ENCODE results near the gene BANF2. TPM values are rescaled to one million over a fixed set of nuclear protein-coding genes. Genes with fewer than 3 reads are reported as not detected.

The BANF2 gene
- total and polyA plus RNA-seq, 4 donors, result not detected

- no peak overlapping the region for H3K27ac ChIP-seq (ENCODE audit: low read depth in 1 of 2, low read length in 2 of 2)
- no peaks in the 10 kb centered on the region for H3K4me1 ChIP-seq (ENCODE audit: control insufficient read depth in 4 of 4, insufficient read depth in 4 of 4, low read length in 3 of 4)
- 90% methylated on average over 3 of the region's 3 CpGs for WGBS
- H3K4me3 ChIP-seq (ENCODE audit: low read depth in 1 of 3, low read length in 3 of 3), result no peak overlapping the region
- TF ChIP-seq ATF3 (IDR thresholded peaks at IDR 0.05) (no peak), EGR1 (IDR thresholded peaks at IDR 0.05; ENCODE audit: low read depth in 2 of 2) (no peak), HNF4A (conservative IDR thresholded peaks at IDR 0.05) (no peak), RXRA (IDR thresholded peaks at IDR 0.05) (no peak), CTCF (IDR thresholded peaks at IDR 0.05; ENCODE audit: low read depth, low read length, missing input control) (no peak), JUND (IDR thresholded peaks at IDR 0.05) (no peak), SP1 (IDR thresholded peaks at IDR 0.05) (no peak), FOXA2 (IDR thresholded peaks at IDR 0.05) (no peak), TAF1 (conservative IDR thresholded peaks at IDR 0.05) (no peak), HNF4G (IDR thresholded peaks at IDR 0.05) (no peak), GABPA (IDR thresholded peaks at IDR 0.05 in 1 of 2, conservative IDR thresholded peaks at IDR 0.05 in 1 of 2) (no peak), FOXA1 (IDR thresholded peaks at IDR 0.05) (no peak), RAD21 (IDR thresholded peaks at IDR 0.05) (no peak), YY1 (IDR thresholded peaks at IDR 0.05) (no peak), NR2F2 (IDR thresholded peaks at IDR 0.05) (no peak)
- TF ChIP-seq, protein P1, sequence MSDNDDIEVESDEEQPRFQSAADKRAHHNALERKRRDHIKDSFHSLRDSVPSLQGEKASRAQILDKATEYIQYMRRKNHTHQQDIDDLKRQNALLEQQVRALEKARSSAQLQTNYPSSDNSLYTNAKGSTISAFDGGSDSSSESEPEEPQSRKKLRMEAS (IDR thresholded peaks at IDR 0.05), result no peak
- TF ChIP-seq, protein P2, sequence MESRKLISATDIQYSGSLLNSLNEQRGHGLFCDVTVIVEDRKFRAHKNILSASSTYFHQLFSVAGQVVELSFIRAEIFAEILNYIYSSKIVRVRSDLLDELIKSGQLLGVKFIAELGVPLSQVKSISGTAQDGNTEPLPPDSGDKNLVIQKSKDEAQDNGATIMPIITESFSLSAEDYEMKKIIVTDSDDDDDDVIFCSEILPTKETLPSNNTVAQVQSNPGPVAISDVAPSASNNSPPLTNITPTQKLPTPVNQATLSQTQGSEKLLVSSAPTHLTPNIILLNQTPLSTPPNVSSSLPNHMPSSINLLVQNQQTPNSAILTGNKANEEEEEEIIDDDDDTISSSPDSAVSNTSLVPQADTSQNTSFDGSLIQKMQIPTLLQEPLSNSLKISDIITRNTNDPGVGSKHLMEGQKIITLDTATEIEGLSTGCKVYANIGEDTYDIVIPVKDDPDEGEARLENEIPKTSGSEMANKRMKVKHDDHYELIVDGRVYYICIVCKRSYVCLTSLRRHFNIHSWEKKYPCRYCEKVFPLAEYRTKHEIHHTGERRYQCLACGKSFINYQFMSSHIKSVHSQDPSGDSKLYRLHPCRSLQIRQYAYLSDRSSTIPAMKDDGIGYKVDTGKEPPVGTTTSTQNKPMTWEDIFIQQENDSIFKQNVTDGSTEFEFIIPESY (IDR thresholded peaks at IDR 0.05), result no peak
- TF ChIP-seq, protein P3, sequence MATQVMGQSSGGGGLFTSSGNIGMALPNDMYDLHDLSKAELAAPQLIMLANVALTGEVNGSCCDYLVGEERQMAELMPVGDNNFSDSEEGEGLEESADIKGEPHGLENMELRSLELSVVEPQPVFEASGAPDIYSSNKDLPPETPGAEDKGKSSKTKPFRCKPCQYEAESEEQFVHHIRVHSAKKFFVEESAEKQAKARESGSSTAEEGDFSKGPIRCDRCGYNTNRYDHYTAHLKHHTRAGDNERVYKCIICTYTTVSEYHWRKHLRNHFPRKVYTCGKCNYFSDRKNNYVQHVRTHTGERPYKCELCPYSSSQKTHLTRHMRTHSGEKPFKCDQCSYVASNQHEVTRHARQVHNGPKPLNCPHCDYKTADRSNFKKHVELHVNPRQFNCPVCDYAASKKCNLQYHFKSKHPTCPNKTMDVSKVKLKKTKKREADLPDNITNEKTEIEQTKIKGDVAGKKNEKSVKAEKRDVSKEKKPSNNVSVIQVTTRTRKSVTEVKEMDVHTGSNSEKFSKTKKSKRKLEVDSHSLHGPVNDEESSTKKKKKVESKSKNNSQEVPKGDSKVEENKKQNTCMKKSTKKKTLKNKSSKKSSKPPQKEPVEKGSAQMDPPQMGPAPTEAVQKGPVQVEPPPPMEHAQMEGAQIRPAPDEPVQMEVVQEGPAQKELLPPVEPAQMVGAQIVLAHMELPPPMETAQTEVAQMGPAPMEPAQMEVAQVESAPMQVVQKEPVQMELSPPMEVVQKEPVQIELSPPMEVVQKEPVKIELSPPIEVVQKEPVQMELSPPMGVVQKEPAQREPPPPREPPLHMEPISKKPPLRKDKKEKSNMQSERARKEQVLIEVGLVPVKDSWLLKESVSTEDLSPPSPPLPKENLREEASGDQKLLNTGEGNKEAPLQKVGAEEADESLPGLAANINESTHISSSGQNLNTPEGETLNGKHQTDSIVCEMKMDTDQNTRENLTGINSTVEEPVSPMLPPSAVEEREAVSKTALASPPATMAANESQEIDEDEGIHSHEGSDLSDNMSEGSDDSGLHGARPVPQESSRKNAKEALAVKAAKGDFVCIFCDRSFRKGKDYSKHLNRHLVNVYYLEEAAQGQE (IDR thresholded peaks at IDR 0.05), result no peak
- DNase-seq (ENCODE audit: low spot score), result no peak
- peaks cover 0 to 3% (median 0%) of the 10 kb centered on the region in 4 donors for H3K9me3 ChIP-seq (ENCODE audit: control insufficient read depth in 4 of 4, low read length in 3 of 4)
- H3K9ac ChIP-seq (ENCODE audit: low read depth in 1 of 2, low read length in 2 of 2), result no peak overlapping the region
- no peaks in the 10 kb centered on the region for H3K36me3 ChIP-seq (ENCODE audit: control insufficient read depth in 4 of 4, insufficient read depth in 3 of 4, low read depth in 1 of 4, low read length in 3 of 4)
- H3K27me3 ChIP-seq (ENCODE audit: control insufficient read depth in 4 of 4, insufficient read depth in 4 of 4, low read length in 3 of 4), result no peaks in the 10 kb centered on the region
Observed at GRCh38 chr20:17761604-17762003, 61.8 kb downstream of the BANF2 start.

All from liver (tissue), 9 donors.